GM21381 (cell line): ENCODE measurements around the gene CDH22.

ENCODE experiments used
- ATAC-seq: cut with Tn5 transposase; IDR thresholded peaks from one replicate; pipeline ENCODE4 v1.9.1; 2021; ENCODE audit warnings: mild to moderate bottlenecking, moderate library complexity; ENCODE audit not compliant: unreplicated experiment

Gene CDH22

DNA sequence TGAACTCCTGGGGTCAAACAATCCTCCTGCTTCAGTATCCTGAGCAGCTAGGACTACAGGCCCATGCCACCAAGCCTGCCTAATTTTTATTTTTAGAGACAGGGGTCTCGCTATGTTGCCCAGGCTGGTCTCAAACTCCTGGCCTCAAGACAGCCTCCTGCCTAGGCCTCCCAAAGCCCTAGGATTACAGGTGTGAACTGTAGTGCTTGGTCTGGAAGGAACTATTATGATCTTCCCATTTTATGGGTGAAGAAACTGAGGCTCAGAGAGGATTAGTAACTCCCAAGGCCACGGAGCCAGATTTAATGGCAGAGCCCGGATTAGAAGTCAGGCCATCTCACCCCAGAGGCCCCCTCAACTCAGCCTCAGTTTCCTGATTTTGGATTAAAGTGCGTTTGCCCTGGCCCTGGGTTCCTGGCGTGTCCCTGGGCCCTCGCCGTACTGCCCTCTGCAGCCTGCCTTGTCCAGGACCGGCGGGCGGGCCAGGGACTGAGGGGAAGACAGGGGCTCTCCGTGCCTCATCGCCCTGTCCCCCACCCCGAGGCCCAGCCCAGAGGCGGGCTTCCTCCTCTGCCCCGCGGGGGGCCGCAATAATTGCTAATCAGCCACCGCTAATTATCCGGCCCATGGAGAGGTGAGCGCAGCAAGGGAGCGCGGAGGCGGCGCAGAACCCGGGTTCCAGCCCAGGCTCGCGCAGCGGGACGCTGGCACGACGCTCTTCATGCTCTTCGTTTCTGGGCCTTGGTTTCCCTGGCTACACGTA is 155.3 kb downstream of the CDH22 start:
- ATAC-seq, result no peak

DNA sequence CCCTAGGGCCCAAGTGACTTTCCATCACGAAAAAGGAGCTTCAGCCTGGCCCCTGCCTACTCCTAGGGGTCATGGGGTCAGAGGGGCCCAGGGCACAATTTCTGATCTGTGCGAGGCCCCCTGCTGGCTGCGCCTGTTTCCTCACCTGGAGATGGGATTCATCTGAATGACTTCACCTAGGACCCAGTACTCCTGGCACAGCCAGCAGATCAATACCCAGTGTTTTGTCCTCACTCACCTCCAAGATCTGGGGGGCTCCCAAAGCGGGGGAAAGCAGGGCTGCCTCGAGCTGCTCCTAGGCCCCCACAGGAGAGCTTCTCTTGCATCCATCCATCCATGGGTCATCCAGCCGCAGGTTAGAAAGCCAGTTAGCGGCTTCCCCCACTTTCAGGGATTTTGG is 156.4 kb downstream of the CDH22 start:
- no peak for ATAC-seq

DNA sequence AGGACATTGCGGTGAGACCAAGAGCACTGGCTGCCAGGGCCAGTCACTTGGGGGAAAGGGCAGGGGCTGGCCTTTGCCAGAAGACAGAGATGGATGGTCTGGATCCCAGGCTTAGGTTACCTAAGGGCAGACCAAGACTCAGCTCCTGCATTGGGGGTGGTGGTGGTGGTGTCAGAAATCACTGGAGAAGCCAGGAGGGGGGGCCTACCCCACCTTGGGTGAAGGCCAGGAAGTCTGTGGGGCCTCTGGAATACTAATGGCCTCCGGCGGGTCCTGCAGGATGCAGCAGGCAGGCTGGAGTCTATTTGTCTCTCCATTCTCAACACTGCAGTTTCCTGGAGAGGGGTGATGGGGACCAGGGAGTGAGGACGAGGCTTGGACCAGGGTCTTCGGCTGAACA is 157.4 kb downstream of the CDH22 start:
- no peak for ATAC-seq

DNA sequence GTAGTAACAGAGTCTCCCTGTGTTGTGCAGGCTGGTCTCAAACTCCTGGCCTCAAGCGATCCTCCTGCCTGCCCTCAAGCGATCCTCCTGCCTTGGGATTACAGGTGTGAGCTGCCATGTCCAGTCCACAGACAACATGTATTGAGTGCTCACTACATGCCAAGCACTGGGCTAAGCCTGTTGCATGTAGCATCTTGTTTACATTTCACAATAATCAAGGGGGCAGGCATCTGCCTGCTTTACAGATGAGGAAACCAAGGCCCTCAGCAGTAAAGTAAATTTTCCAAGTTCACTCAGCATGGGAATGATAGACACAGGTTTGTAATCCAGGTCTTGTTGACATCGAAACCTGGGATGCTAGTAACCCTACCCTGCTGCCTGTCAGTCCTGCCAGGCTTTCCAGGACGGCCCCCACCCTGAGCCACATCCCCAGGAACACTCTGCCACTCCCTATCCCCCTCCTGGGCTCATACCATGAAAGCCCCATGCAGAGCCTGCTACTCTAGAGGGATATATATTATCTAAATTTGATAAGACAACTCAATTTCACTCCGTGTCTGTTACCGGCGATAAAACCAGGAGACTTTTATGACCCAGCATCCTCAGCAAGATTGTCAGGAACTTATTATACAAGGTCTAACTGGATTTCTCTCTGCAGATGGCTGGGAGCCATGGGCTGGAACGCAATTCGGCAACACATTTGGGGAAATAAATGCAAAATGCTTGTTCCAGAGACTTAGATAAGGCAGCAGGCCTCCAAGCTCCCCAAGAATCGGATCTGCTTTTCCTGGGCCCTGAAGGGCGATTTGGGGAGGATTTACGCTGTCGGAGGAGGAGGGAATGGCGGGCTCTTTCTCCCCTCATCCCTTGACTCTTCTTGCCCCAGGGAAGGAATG is 159.7 kb downstream of the CDH22 start:
- no peak for ATAC-seq

DNA sequence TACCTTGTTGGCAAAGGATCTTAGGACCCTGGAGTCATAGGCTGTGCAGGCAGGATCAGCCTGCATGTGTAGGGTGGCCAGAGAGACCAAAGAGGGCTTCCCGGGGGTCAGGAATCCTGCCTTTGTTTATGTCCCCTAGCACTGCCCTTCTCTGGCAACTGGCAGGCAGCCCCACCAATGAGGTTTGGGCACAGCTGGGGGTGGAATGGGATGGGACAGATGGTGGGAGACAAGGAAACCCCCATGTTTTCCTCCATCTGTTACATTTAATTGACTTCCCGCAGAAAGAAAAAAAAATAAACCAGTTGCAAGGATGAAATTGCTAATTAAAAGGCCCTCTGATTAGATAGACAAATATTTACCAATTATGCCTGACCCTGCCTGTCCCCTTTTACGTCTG is 162.6 kb downstream of the CDH22 start:
- ATAC-seq, result no peak

DNA sequence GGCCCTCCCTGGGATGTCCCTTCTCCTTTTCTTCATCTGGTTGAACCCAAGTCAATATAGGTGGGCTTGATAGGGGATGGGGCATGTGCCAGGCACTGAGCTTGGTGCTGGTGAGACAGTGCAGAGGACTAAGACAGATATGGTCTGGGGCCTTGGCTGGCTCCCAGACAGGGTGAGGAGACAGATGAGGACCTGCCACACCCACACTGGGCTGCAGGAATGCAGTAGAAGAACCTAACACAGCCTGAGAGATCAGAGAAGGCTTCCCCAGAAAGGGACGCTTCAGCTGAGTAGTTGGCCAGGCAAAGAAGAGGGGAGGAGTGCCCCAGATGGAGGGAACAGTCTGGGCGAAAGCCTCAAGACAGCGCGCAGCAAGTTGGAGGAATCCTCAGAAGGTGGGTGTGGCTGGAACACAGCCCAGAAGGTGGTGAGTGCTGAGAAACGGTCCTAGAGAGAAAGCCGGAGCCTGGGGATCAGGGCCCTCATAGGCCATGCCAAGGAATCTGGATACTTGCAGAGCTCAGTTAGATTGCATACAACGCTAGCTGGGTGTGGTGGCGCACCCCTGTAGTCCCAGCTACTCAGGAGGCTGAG is 163.8 kb downstream of the CDH22 start:
- ATAC-seq, result no peak

DNA sequence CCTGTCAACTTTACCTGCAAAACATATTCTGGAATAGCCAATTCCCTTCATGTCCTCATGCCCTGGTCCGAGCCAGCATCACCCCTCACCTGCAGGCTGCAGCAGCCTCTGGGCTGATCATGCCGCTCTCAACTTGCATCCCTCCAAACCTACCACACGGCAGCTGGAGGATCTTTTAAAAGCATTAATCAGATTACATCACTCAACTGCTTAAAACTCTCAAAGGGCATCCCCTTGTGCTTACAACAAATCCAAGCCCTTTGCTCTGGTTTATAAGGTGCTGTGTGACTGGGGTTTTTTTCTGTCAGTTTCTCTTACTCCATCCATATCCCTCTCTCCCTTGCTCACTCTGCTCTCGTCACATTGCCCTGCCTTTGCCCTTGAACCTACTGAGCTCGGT is 166.2 kb downstream of the CDH22 start:
- no peak for ATAC-seq

DNA sequence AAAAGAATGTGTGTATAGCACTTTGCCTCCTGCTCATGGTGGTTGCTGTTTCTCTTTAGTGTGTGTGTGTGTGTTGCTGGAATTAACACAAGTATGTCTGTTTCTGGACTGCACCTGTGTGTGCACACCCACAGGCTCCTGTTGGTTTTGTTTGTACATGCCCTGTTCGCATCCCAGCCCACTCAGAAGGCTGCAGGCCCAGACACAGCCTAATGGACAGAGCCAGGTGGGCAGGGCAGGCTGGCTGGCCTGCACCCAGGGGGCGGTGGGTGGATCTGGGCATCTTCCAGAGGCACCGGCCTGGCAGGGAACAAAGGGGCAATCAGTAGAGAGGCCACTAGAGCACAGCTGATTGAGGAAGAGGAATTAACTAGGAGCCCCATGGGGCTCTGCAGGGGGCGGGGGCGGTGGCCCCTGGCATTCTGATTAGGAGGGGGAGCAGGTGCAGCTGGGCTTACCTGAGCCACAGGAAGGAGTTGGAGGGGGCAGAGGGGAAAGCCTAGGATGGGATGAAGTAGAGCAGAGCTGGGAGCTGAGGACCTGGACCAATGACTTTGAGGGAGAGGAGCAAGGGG is 168.3 kb downstream of the CDH22 start:
- ATAC-seq, result no peak

DNA sequence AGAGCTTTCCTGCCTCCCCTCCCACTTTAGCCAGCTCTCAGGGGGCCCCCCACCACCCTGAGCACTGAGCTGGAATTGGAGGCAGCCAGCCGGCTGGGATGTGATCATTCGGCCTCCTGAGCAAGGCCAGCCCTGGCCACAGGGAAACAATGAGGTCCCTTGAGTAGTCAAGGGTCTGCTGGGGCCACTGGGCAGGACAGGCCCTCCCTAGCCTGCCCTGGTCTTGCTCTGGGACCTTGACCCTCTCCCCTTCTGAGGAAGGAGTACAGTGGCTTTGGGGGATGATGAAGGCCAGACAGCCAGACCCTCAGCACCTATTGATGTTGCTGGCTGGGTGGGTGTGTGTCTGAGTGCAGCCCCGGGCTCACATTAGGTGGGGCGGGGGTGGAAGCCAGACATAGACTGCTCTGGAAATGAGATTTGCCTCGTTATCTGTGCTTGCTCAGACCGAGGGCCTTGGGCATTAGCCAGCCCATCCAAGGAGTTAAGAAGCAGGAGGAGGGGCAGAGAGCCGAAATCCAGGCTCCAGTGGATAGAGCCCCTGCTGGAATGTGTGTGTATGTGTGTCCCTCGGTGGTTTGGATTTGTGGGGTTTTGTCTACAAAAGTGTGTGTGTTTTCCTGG is 168.9 kb downstream of the CDH22 start:
- ATAC-seq, result no peak

DNA sequence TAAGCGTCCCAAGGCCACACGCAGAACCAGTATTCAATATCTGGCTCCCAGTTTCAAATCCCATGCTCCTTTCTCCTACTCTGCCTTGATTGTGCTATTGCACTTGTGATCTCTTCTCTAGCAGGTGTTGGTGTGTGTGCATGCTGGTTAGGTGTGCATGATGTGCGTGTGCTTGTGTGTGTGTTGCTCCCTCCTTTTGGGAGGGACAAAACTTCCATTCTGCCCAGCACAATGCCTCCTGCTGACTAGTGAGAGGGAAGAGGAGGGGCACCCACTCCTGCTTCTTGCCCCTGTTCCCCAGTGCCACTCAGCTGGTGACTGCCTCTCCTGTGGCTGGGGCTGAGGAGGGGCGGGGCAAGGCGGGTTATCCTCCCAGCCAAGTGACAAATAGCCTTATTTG is 170.5 kb downstream of the CDH22 start:
- no peak for ATAC-seq

DNA sequence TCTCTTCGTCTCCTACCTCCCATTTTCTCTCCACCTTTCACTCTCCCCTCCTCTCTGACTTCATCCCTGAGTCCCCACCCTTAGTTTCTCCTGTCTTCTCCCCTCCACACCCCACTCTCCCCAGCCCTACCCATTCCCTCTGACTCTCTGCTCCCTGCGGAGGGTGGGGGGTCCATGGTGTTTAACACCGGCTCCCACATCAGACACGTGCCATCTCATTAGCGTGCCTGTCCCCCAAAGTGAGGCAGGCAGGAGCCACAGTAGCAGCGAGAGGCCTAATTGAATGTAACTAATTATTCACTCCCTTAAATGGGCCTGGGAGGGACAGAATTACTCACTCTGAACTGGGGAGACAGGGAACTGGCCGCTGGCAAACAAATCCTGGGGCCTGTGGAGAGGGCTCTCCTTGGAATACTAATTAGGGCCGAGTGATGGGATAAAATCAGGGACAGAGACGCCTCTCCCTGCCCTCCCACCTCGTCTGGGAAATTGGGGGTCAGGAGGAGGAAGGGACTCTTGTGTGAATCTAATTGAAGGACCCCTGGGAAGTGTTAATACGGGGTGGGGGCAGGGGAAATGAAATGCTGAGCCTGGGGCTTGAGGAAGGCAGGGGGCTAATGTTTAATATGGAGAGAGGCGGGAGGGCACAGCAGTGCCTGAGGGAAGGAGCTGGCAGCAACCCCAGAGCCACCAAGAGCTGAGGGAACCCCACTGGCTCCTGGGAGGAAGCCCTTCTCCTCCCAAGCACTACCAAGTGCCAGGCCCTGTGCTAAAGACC is 172.3 kb downstream of the CDH22 start:
- no peak for ATAC-seq

DNA sequence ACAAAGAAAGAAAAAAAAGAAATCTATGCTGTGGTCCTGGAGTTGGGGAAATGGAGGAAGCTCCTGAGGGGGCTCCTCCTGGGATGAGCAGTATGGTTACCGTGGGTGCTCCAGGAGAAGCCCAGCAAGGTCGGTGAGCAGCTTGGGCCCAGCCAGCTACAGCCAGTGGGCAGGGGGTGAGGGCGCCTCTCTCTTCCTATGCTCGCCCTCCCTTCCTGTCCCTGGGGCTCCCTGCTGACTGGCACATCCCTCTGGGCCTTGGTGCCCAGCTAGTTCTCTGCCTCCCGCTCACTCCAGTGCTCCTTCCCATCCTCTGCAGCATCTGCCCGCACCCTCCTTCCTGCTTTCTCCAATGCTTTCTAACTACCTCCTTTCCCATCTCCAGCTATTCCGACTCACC is 173.6 kb downstream of the CDH22 start:
- ATAC-seq, result no peak

DNA sequence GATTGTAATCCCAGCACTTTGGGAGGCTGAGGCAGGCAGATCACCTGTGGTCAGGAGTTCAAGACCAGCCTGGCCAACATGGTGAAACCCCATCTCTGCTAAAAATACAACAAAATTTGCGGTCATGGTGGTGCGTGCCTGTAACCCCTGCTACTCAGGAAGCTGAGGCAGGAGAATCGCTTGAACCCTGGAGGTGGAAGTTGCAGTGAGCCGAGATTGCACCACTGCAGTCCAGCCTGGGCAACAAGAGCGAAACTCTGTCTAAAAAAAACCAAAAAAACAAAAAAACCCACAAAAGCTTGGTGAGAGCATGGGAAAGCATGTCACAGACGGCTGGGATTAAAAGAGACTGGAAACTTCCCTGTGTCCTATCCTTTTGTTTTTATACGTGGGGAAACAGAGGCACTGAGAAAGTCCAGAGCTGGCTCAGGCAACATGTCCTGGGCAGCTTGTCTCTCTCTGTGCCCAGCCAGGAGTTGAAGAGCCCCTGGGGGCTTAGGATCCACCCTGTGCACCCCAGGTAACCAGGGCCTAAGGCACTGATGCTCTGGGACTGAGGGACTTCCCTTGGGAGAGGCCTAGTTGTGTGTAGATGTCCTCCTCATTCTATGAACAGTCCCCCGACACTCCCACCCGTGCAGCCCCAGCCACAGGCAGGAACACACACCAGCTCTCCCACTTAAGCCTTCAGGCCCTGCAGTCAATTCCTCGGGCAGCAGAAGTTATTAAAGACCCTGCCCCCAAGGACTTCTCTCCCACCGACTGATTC is 174.2 kb downstream of the CDH22 start:
- ATAC-seq, result no peak

DNA sequence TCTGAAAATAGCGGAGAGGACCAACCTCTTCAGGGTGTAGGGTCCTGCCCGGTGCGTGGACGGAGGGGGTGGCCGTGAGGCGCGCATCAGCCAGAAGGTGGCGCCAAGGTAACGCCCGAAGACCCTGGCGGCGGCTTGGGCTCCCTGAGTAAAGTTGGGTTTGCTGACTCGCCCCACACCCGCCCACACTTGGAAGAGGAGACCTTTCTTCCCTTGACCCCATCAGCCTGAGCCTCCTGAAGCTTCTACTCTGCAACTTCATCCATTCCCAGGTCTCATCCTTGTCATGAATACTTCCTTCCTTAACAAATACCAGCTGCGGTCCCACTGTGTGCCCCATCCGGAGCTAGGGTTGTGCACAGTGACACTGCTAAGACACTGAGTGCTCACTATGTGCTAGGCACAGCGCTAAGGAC is 175.6 kb downstream of the CDH22 start:
- peak; percentile 53 for ATAC-seq

DNA sequence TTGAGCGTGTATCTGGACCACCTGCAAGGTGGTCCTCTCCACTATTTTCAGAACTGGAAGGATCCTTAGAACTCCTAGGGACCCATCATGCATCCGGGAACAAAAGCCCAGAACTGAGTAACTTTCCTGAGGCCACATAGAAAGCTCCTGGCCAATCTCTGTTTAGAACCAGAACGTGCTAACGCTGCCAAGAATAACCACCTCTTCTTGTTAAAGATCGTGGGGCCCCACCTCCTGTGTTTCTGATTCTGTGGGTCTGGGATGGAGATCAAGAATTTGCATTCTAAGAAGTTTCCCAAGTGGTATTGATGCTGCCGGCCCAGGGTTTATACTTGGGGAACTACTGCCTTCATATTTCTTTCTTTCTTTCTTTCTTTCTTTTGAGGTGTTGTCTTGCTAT is 176.9 kb downstream of the CDH22 start:
- ATAC-seq, result no peak

DNA sequence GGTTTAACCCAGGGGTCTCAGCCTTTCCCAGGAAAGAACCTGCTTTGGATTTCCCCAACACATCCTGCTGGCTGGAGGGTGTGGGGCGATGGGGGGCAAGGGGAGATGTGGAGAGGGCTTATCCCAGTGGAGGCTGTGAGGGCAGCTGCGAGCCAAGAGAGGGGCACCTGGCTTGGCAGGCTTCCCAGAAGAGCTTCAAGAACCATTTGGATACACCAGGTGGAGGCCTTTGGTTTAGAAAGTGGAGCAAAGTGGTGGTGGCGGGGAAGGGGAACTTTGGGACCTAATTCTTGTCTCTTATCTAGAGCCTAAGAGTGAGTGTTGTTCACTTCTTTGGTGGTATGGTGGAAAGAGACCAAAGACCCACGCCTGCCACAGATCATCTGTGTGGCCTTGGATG is 177.8 kb downstream of the CDH22 start:
- no peak for ATAC-seq

DNA sequence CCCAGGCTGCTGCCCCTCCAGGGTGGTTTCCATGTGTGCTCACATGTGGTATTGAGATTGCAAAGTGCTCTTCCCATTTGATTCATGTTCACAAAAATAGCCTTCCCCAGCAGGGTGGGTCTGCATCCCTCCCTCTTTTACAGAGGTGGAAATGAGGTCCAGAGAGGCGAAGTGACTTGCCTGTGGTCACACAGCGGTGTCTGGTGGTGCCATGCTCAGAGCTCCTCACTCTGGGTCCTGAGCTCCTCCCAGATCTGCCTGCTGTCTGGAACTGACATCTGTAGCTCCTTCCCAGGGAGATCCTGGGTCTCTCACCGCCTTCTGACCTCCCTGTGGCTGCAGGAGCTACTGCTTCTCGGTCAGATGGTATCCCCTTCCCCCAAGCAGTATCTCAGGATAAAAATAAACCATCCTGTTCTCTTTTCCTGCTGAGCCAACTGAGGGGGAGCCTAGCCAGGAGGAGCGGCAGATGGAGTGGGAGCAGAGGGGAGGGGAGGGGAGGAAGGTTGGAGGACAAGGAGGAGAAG is 178.3 kb downstream of the CDH22 start:
- no peak for ATAC-seq

DNA sequence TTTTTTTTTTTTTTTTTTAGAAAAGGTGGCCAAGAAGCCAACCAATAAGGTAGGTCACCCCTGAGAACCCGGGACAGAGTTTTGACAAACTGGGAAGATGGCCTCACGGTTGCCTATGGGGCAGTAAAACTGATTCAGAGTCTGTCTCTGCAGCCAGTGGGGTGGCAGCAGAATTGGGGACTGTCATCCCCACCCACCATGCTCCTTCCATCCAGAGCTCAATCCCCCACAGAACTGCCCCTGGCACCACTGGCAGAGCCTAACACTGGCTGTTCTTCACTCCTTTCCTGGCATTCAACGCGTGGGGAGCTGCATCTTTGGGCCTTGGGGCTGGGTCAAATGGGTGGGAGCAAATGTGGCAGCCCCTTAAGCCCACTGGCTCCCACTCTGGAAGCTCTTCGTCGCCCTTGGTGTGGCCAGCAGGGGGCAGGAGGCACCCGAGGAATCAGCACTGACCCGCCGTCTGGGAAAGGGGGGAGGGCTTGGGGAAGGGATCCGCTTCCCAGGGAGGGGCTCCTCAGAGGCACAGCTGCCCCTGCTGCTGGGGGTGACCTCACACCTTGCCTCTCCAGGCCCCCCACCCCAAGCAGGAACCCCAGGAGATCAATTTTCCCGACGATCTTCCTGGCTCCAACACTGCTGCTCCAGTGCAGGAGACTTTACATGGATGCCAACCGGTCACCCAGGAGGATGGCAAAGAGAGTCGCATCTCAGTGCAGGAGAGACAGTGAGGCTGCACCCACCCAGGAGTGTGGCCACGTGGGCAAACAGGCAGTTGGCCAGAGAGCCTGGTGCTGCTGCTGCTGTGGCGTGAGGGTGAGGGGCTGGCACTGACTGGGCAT is 179.8 kb downstream of the CDH22 start:
- no peak for ATAC-seq
